Liver (tissue), 9 donors: ENCODE results near the gene FBXW9. TPM values are rescaled to one million over a fixed set of nuclear protein-coding genes. Genes with fewer than 3 reads are reported as not detected.

Source experiments
- DNase-seq: peaks from one replicate; pipeline ENCODE4 v3.0.0-alpha.2; 2017; ENCODE audit warnings: low spot score
- H3K27ac ChIP-seq, 2 donors: one replicate each; pipeline ENCODE4 v1.7.0; 2013; ENCODE audit warnings: inconsistent platforms in 2 of 2, low read length in 2 of 2, control low read depth in 1 of 2, low read depth in 1 of 2, mild to moderate bottlenecking in 1 of 2
- H3K27me3 ChIP-seq, 4 donors: one replicate each; pipeline versions ENCODE4 v1.6.1 to v1.7.0; 2013; ENCODE audit warnings: low read length in 3 of 4, inconsistent platforms in 1 of 4, mild to moderate bottlenecking in 1 of 4, moderate library complexity in 1 of 4; ENCODE audit not compliant: control insufficient read depth in 4 of 4, insufficient read depth in 4 of 4
- H3K36me3 ChIP-seq, 4 donors: one replicate each; pipeline versions ENCODE4 v1.6.1 to v1.7.0; 2013; ENCODE audit warnings: low read length in 3 of 4, mild to moderate bottlenecking in 3 of 4, low read depth in 1 of 4, moderate library complexity in 1 of 4; ENCODE audit not compliant: control insufficient read depth in 4 of 4, insufficient read depth in 3 of 4
- H3K4me1 ChIP-seq, 4 donors: one replicate each; pipeline versions ENCODE4 v1.6.1 to v1.7.0; 2013; ENCODE audit warnings: low read length in 3 of 4, mild to moderate bottlenecking in 3 of 4, moderate library complexity in 1 of 4; ENCODE audit not compliant: control insufficient read depth in 4 of 4, insufficient read depth in 4 of 4
- H3K4me3 ChIP-seq, 3 donors: one replicate each; pipeline versions ENCODE4 v1.6.1 to v1.7.0; 2013; ENCODE audit warnings: low read length in 3 of 3, control low read depth in 1 of 3, low read depth in 1 of 3, mild to moderate bottlenecking in 1 of 3
- H3K9ac ChIP-seq, 2 donors: one replicate each; pipeline ENCODE4 v1.7.0; 2013; ENCODE audit warnings: low read length in 2 of 2, mild to moderate bottlenecking in 2 of 2, moderate library complexity in 2 of 2, control low read depth in 1 of 2, low read depth in 1 of 2
- H3K9me3 ChIP-seq, 4 donors: one replicate each; pipeline versions ENCODE4 v1.6.1 to v1.7.0; 2013; ENCODE audit warnings: low read length in 3 of 4; ENCODE audit not compliant: control insufficient read depth in 4 of 4
- EGR1 ChIP-seq, 2 donors: IDR thresholded peaks; 2 replicates each; pipeline ENCODE4 v1.6.1; 2016 to 2018; ENCODE audit warnings: antibody characterized with exemption in 2 of 2, low read depth in 2 of 2
- FOXA1 ChIP-seq: IDR thresholded peaks from 2 replicates; pipeline ENCODE4 v1.6.1; 2016; ENCODE audit warnings: antibody characterized with exemption
- FOXA2 ChIP-seq: IDR thresholded peaks from 2 replicates; pipeline ENCODE4 v1.6.1; 2016; ENCODE audit warnings: antibody characterized with exemption
- GABPA ChIP-seq, 2 donors: IDR thresholded peaks in 1 of 2; conservative IDR thresholded peaks in 1 of 2; 2 replicates each; pipeline ENCODE4 v1.6.1; 2016; ENCODE audit warnings: antibody characterized with exemption in 2 of 2, mild to moderate bottlenecking in 1 of 2, moderate library complexity in 1 of 2
- HNF4A ChIP-seq, 2 donors: conservative IDR thresholded peaks; 2 replicates each; pipeline ENCODE4 v1.6.1; 2016; ENCODE audit warnings: antibody characterized with exemption in 2 of 2, mild to moderate bottlenecking in 2 of 2
- HNF4G ChIP-seq: IDR thresholded peaks from 2 replicates; pipeline ENCODE4 v1.6.1; 2016; ENCODE audit warnings: antibody characterized with exemption
- JUND ChIP-seq, 2 donors: IDR thresholded peaks; 2 replicates each; pipeline ENCODE4 v1.6.1; 2016; ENCODE audit warnings: antibody characterized with exemption in 2 of 2
- NR2F2 ChIP-seq: IDR thresholded peaks from 2 replicates; pipeline ENCODE4 v1.6.1; 2016; ENCODE audit warnings: antibody characterized with exemption
- RAD21 ChIP-seq, 2 donors: IDR thresholded peaks; 2 replicates each; pipeline ENCODE4 v1.6.1; 2016; ENCODE audit warnings: antibody characterized with exemption in 2 of 2, mild to moderate bottlenecking in 2 of 2
- RXRA ChIP-seq, 2 donors: IDR thresholded peaks; 2 replicates each; pipeline ENCODE4 v1.6.1; 2017 to 2018; ENCODE audit warnings: antibody characterized with exemption in 2 of 2, mild to moderate bottlenecking in 1 of 2
- SP1 ChIP-seq: IDR thresholded peaks from 2 replicates; pipeline ENCODE4 v1.6.1; 2018; ENCODE audit warnings: antibody characterized with exemption, mild to moderate bottlenecking
- TAF1 ChIP-seq: conservative IDR thresholded peaks from 2 replicates; pipeline ENCODE4 v1.6.1; 2016; ENCODE audit warnings: antibody characterized with exemption, mild to moderate bottlenecking
- YY1 ChIP-seq: IDR thresholded peaks from 2 replicates; pipeline ENCODE4 v1.6.1; 2016; ENCODE audit warnings: antibody characterized with exemption, mild to moderate bottlenecking
- WGBS: extraction: QIAGEN DNeasy Blood & Tissue Kit; methylation state at CpG from one replicate; pipeline ENCODE4 v1.1.7; 2013; 5-methylcytosine and 5-hydroxymethylcytosine counted together
- polyA plus RNA-seq, 2 donors: library from polyadenylated mRNA; stranded (reverse) in 1 of 2; unstranded in 1 of 2; fragments of 200-250 nt in 1 of 2; fragments of >200 nt in 1 of 2; fragmentation: Nextera tagmentation in 1 of 2; extraction: Ambion mirVana in 1 of 2; gene quantifications; one replicate each; pipeline versions ENCODE4 v1.2.1 to v1.2.3, GENCODE V29; 2013 to 2015
- total RNA-seq, 2 donors: library from RNA; depleted of rRNA; stranded (reverse); fragments of >200 nt; gene quantifications; one replicate each; pipeline ENCODE4 v1.2.3, GENCODE V29; 2014
- TF ChIP-seq, protein P1 (sequence below): IDR thresholded peaks from 2 replicates; pipeline ENCODE4 v1.6.1; 2016; ENCODE audit warnings: antibody characterized with exemption
- TF ChIP-seq, protein P2 (sequence below): fragments of 150-350 bp; IDR thresholded peaks from 2 replicates; pipeline ENCODE4 v1.5.1; 2017; ENCODE audit warnings: improper control_type of control experiment, low read depth, low read length; ENCODE audit not compliant: missing input control
- TF ChIP-seq, protein P3 (sequence below): IDR thresholded peaks from 2 replicates; pipeline ENCODE4 v1.6.1; 2016; ENCODE audit warnings: antibody characterized with exemption
- TF ChIP-seq, protein P4 (sequence below): IDR thresholded peaks from 2 replicates; pipeline ENCODE4 v1.6.1; 2016; ENCODE audit warnings: antibody characterized with exemption, mild to moderate bottlenecking
- TF ChIP-seq, protein P5 (sequence below): IDR thresholded peaks from 2 replicates; pipeline ENCODE4 v1.6.1; 2016; ENCODE audit warnings: antibody characterized with exemption
- donor health status: healthy.
- donor health status: healthy.
- donor health status: healthy.
- donor health status: healthy.
- donor health status: healthy.

Gene FBXW9
- total and polyA plus RNA-seq, 4 donors: 2.3 to 4.0 (median 3.0) TPM

DNA sequence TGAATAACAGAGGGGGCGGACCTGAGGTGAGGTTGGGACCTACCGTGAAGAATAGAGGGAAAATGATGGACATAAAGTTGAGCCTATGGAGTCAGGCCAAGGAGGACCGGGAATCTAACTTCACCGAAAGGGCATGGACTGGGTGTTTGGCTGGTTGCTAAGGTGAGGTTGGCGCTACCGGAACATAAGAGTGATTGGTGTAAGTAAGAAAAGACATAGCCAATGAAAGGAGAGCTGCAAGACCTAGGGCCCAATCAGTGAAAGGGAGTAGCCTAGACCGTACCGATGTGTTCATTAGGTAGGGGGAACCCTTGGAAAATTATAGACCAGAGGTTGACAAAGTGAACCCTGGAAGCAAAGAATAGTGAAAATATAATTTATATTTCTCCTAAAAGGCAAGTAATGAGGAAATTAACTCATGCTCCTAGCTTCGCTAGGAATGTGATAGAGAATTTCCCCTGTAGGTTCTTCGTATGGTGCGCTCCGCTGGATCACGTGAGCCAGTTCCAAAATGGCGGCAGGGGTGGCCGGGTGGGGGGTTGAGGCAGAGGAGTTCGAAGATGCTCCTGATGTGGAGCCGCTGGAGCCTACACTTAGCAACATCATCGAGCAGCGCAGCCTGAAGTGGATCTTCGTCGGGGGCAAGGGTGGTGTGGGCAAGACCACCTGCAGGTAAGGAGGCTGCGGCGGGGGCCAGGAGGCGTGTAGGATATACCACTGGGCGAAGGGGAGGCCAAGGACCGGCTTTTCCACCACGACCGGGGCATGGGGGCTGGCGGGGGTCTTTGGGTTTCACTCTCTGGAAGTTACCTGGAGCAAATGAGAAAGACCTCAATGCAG lies 40.8 kb upstream of the FBXW9 start, which contains the start of gene GET3 (continued):
- TF ChIP-seq HNF4A (conservative IDR thresholded peaks at IDR 0.05) (peak in 1 of 2 donors; percentile 29), HNF4G (no peak)
- TF ChIP-seq, protein P1, sequence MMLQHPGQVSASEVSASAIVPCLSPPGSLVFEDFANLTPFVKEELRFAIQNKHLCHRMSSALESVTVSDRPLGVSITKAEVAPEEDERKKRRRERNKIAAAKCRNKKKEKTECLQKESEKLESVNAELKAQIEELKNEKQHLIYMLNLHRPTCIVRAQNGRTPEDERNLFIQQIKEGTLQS: no peak

DNA sequence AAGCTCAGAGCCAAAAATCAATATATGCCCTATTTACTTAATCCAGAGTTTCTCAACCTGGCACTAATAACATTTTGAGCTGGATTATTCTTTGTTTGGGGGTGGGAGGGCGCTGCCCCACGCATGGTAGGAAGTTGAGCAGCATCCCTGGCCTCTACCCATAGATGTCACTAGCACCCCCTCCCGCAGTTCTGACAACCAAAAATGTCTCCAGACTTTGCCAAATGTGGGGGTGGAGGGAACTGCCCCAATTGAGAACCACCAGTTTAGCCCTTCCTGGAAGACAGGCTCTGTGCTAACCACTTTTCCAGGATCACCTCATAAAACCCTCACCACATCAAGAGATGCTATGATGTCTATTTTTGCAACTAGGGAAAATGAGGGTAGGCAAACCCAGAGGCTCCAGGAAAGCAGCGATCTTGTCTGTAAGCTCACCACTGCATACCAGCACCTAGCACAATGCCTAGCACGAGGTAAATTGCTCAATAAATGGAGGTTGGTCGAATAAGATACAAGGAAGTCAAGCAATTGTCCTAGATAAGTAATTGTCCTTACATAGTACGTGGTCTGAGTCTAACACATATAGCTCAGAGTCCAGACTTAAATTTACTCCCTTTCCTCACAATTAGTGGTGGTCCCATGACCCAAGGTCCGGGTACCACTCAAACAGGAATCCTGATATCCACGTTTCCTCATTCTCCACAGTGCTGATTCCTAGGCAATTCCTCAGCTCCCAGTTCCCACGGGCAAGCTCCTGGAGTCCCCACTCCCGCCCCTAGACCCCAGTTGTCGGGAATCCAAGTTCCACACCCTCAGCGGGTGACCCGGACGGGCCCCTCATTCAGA lies 37.2 kb upstream of the FBXW9 start:
- Histone ChIP-seq H3K4me3 (peak overlapping the region; percentile 85 to 100 (median 92)), H3K27me3 (no peaks in the 10 kb centered on the region), H3K27ac (peak overlapping the region; percentile 88 to 94), H3K4me1 (peaks cover 19 to 68% (median 59%) of the 10 kb centered on the region in 4 donors), H3K36me3 (peaks cover 3 to 26% (median 22%) of the 10 kb centered on the region in 4 donors), H3K9ac (peak overlapping the region; percentile 80 to 99), H3K9me3 (no peaks in the 10 kb centered on the region)
- no peak for DNase-seq
- under 1% methylated on average over 15 of the region's 15 CpGs for WGBS
- TF ChIP-seq HNF4A (conservative IDR thresholded peaks at IDR 0.05): peak; percentile 67
- peak; percentile 48 to 56 for TF ChIP-seq RAD21 (IDR thresholded peaks at IDR 0.05)
- TF ChIP-seq, protein P2, sequence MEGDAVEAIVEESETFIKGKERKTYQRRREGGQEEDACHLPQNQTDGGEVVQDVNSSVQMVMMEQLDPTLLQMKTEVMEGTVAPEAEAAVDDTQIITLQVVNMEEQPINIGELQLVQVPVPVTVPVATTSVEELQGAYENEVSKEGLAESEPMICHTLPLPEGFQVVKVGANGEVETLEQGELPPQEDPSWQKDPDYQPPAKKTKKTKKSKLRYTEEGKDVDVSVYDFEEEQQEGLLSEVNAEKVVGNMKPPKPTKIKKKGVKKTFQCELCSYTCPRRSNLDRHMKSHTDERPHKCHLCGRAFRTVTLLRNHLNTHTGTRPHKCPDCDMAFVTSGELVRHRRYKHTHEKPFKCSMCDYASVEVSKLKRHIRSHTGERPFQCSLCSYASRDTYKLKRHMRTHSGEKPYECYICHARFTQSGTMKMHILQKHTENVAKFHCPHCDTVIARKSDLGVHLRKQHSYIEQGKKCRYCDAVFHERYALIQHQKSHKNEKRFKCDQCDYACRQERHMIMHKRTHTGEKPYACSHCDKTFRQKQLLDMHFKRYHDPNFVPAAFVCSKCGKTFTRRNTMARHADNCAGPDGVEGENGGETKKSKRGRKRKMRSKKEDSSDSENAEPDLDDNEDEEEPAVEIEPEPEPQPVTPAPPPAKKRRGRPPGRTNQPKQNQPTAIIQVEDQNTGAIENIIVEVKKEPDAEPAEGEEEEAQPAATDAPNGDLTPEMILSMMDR: peak; percentile 44
- TF ChIP-seq TAF1: peak; percentile 71
- TF ChIP-seq YY1: peak; percentile 93
- peak; percentile 99 for TF ChIP-seq FOXA1
- TF ChIP-seq SP1: peak; percentile 69
- no peak for TF ChIP-seq NR2F2
- peak in 1 of 2 donors; percentile 75 for TF ChIP-seq GABPA (IDR thresholded peaks at IDR 0.05 in 1 of 2, conservative IDR thresholded peaks at IDR 0.05 in 1 of 2)
- peak; percentile 85 to 90 for TF ChIP-seq EGR1 (IDR thresholded peaks at IDR 0.05; ENCODE audit: low read depth in 2 of 2)
- TF ChIP-seq, protein P3, sequence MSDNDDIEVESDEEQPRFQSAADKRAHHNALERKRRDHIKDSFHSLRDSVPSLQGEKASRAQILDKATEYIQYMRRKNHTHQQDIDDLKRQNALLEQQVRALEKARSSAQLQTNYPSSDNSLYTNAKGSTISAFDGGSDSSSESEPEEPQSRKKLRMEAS: peak; percentile 84
- TF ChIP-seq RXRA (IDR thresholded peaks at IDR 0.05): peak; percentile 63 to 78
- peak in 1 of 2 donors; percentile 48 for TF ChIP-seq JUND (IDR thresholded peaks at IDR 0.05)
- TF ChIP-seq, protein P4, sequence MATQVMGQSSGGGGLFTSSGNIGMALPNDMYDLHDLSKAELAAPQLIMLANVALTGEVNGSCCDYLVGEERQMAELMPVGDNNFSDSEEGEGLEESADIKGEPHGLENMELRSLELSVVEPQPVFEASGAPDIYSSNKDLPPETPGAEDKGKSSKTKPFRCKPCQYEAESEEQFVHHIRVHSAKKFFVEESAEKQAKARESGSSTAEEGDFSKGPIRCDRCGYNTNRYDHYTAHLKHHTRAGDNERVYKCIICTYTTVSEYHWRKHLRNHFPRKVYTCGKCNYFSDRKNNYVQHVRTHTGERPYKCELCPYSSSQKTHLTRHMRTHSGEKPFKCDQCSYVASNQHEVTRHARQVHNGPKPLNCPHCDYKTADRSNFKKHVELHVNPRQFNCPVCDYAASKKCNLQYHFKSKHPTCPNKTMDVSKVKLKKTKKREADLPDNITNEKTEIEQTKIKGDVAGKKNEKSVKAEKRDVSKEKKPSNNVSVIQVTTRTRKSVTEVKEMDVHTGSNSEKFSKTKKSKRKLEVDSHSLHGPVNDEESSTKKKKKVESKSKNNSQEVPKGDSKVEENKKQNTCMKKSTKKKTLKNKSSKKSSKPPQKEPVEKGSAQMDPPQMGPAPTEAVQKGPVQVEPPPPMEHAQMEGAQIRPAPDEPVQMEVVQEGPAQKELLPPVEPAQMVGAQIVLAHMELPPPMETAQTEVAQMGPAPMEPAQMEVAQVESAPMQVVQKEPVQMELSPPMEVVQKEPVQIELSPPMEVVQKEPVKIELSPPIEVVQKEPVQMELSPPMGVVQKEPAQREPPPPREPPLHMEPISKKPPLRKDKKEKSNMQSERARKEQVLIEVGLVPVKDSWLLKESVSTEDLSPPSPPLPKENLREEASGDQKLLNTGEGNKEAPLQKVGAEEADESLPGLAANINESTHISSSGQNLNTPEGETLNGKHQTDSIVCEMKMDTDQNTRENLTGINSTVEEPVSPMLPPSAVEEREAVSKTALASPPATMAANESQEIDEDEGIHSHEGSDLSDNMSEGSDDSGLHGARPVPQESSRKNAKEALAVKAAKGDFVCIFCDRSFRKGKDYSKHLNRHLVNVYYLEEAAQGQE: peak; percentile 79
- TF ChIP-seq, protein P5, sequence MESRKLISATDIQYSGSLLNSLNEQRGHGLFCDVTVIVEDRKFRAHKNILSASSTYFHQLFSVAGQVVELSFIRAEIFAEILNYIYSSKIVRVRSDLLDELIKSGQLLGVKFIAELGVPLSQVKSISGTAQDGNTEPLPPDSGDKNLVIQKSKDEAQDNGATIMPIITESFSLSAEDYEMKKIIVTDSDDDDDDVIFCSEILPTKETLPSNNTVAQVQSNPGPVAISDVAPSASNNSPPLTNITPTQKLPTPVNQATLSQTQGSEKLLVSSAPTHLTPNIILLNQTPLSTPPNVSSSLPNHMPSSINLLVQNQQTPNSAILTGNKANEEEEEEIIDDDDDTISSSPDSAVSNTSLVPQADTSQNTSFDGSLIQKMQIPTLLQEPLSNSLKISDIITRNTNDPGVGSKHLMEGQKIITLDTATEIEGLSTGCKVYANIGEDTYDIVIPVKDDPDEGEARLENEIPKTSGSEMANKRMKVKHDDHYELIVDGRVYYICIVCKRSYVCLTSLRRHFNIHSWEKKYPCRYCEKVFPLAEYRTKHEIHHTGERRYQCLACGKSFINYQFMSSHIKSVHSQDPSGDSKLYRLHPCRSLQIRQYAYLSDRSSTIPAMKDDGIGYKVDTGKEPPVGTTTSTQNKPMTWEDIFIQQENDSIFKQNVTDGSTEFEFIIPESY: peak; percentile 92
- TF ChIP-seq, protein P1: no peak
- TF ChIP-seq FOXA2: peak; percentile 98
- TF ChIP-seq HNF4G: no peak
